ENCODE data around the gene ABCB4. TPM values are rescaled to one million over a fixed set of nuclear protein-coding genes. Genes with fewer than 3 reads are reported as not detected.

Gene ABCB4
- total RNA-seq, 1 donor = under 0.01 TPM

DNA sequence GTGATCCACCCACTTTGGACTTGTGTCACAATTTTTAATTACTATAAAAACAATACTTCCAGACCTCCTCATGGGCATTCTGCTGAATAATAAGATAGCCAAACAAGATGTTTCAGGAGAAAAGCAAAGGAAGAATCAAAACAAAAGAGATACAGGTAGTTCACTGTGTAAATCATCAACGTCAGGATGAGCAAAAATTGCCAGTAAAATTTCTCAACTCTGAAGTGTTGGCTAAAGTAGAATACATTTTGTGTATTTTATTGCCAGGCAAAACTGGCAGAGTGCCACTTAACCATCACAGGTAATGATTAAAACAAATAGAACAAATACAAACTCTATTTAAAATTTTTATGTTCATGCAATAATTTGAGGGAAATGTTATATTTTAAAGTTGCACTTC is 24.8 kb downstream of the ABCB4 start:
- TF ChIP-seq, protein P1, sequence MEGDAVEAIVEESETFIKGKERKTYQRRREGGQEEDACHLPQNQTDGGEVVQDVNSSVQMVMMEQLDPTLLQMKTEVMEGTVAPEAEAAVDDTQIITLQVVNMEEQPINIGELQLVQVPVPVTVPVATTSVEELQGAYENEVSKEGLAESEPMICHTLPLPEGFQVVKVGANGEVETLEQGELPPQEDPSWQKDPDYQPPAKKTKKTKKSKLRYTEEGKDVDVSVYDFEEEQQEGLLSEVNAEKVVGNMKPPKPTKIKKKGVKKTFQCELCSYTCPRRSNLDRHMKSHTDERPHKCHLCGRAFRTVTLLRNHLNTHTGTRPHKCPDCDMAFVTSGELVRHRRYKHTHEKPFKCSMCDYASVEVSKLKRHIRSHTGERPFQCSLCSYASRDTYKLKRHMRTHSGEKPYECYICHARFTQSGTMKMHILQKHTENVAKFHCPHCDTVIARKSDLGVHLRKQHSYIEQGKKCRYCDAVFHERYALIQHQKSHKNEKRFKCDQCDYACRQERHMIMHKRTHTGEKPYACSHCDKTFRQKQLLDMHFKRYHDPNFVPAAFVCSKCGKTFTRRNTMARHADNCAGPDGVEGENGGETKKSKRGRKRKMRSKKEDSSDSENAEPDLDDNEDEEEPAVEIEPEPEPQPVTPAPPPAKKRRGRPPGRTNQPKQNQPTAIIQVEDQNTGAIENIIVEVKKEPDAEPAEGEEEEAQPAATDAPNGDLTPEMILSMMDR (IDR thresholded peaks at IDR 0.05; ENCODE audit: insufficient read depth, low read depth, low read length) = no peak
- no peak for DNase-seq (ENCODE audit: low read depth)
- H3K4me3 ChIP-seq (ENCODE audit: low read depth, low read length) = no peak overlapping the region

GRCh38 chr7:87448388-87448787 is 27.1 kb downstream of the ABCB4 start:
- no peak for DNase-seq (ENCODE audit: low read depth)
- TF ChIP-seq, protein P1 (IDR thresholded peaks at IDR 0.05; ENCODE audit: insufficient read depth, low read depth, low read length) = no peak
- no peak overlapping the region for H3K4me3 ChIP-seq (ENCODE audit: low read depth, low read length)

GRCh38 chr7:87447116-87447635 is 28.3 kb downstream of the ABCB4 start:
- no peak overlapping the region for H3K4me3 ChIP-seq (ENCODE audit: low read depth, low read length)
- TF ChIP-seq, protein P1 (IDR thresholded peaks at IDR 0.05; ENCODE audit: insufficient read depth, low read depth, low read length) = no peak
- no peak for DNase-seq (ENCODE audit: low read depth)

DNA sequence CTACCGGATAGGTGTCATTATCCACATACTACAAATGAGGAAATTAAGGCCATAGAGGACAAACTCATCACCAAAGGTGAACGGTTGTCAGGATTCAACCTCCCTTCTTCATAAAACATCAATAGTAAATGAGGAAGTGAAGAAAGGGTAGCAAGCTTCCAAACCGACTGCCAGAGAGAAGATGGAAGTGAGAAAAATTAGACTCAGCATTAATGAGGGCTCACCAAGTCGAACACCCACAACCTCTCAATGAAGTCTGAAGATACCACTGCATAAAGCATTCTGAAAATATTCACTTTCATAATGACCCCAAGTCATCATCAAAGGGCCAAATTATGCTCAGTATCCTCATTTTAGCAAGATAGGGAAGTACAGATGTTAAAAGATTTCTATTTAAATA is 29.6 kb downstream of the ABCB4 start:
- no peak for DNase-seq (ENCODE audit: low read depth)
- H3K4me3 ChIP-seq (ENCODE audit: low read depth, low read length) = no peak overlapping the region
- TF ChIP-seq, protein P1 (IDR thresholded peaks at IDR 0.05; ENCODE audit: insufficient read depth, low read depth, low read length) = no peak

DNA sequence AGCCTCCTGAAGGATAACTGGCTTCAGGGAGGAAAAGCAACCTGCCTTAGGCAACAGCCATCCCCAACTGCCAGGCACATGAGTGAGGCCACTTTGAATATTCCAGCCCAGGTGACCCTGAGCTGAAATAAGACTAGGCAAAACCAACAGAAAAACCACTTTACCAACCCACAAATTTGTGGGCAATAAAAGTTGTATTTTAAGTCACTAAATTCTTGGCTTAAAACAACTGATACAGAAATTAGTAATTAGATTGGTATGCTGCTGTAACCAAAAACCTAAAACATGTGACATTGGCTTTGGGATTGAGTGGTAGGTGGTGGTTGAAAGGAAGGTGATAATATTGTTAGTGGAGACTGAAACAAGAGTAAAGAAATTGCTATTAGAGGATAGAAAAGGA is 39.9 kb downstream of the ABCB4 start:
- no peak for DNase-seq (ENCODE audit: low read depth)
- H3K4me3 ChIP-seq (ENCODE audit: low read depth, low read length) = no peak overlapping the region
- TF ChIP-seq, protein P1 (IDR thresholded peaks at IDR 0.05; ENCODE audit: insufficient read depth, low read depth, low read length) = no peak

GRCh38 chr7:87432536-87432935 is 42.9 kb downstream of the ABCB4 start:
- H3K4me3 ChIP-seq (ENCODE audit: low read depth, low read length) = no peak overlapping the region
- DNase-seq (ENCODE audit: low read depth) = no peak
- TF ChIP-seq, protein P1 (IDR thresholded peaks at IDR 0.05; ENCODE audit: insufficient read depth, low read depth, low read length) = no peak

GRCh38 chr7:87427288-87427687 is 48.2 kb downstream of the ABCB4 start:
- H3K4me3 ChIP-seq (ENCODE audit: low read depth, low read length) = no peak overlapping the region
- DNase-seq (ENCODE audit: low read depth) = no peak
- TF ChIP-seq, protein P1 (IDR thresholded peaks at IDR 0.05; ENCODE audit: insufficient read depth, low read depth, low read length) = no peak

All from fibroblast of villous mesenchyme (primary cell).